Measurements from ENCODE around the gene MVB12B.

The MVB12B gene

GRCh38 chr9:126330536-126330935 is 3.9 kb downstream of the MVB12B start:
- no peak for DNase-seq (ENCODE audit: low read depth in 2 of 2)

GRCh38 chr9:126331964-126332748 is 5.5 kb downstream of the MVB12B start:
- DNase-seq (ENCODE audit: low read depth in 2 of 2), result no peak

GRCh38 chr9:126334721-126335621 is 8.3 kb downstream of the MVB12B start:
- no peak for DNase-seq (ENCODE audit: low read depth in 2 of 2)

GRCh38 chr9:126335837-126336735 is 9.5 kb downstream of the MVB12B start:
- no peak for DNase-seq (ENCODE audit: low read depth in 2 of 2)

- DNase-seq (ENCODE audit: low read depth in 2 of 2), result no peak
Measured at GRCh38 chr9:126336736-126337325, 10.2 kb downstream of the MVB12B start.

- DNase-seq (ENCODE audit: low read depth in 2 of 2), result no peak
Measured at GRCh38 chr9:126337729-126338372, 11.2 kb downstream of the MVB12B start.

GRCh38 chr9:126338945-126339344 is 12.3 kb downstream of the MVB12B start:
- DNase-seq (ENCODE audit: low read depth in 2 of 2), result no peak

- DNase-seq (ENCODE audit: low read depth in 2 of 2), result no peak
Measured at GRCh38 chr9:126341426-126341825, 14.8 kb downstream of the MVB12B start.

GRCh38 chr9:126341902-126342301 is 15.3 kb downstream of the MVB12B start:
- no peak for DNase-seq (ENCODE audit: low read depth in 2 of 2)

- no peak for DNase-seq (ENCODE audit: low read depth in 2 of 2)
Measured at GRCh38 chr9:126342621-126343031, 16.0 kb downstream of the MVB12B start.

- no peak for DNase-seq (ENCODE audit: low read depth in 2 of 2)
Measured at GRCh38 chr9:126343271-126343700, 16.7 kb downstream of the MVB12B start.

GRCh38 chr9:126346031-126346430 is 19.4 kb downstream of the MVB12B start:
- DNase-seq (ENCODE audit: low read depth in 2 of 2), result no peak

- DNase-seq (ENCODE audit: low read depth in 2 of 2), result no peak
Measured at GRCh38 chr9:126347093-126347492, 20.5 kb downstream of the MVB12B start.

- DNase-seq (ENCODE audit: low read depth in 2 of 2), result no peak
Measured at GRCh38 chr9:126347911-126348760, 21.5 kb downstream of the MVB12B start.

GRCh38 chr9:126348911-126349550 is 22.4 kb downstream of the MVB12B start:
- DNase-seq (ENCODE audit: low read depth in 2 of 2), result no peak

- DNase-seq (ENCODE audit: low read depth in 2 of 2), result no peak
Measured at GRCh38 chr9:126354887-126355770, 28.5 kb downstream of the MVB12B start.

- no peak for DNase-seq (ENCODE audit: low read depth in 2 of 2)
Measured at GRCh38 chr9:126357074-126357473, 30.4 kb downstream of the MVB12B start.

GRCh38 chr9:126360073-126360472 is 33.4 kb downstream of the MVB12B start:
- DNase-seq (ENCODE audit: low read depth in 2 of 2), result no peak
